Measurements from ENCODE around the gene LIPC. TPM values are rescaled to one million over a fixed set of nuclear protein-coding genes. Genes with fewer than 3 reads are reported as not detected.

The LIPC gene
- total and polyA plus RNA-seq, 2 experiments from 2014 or later, result not detected

- Mint-ChIP-seq H3K4me1 (peaks cover 9% of the 10 kb centered on the region), H3K27ac (no peak overlapping the region), H3K27me3 (ENCODE audit: insufficient read depth, low read depth, poor library complexity) (peaks cover 6% of the 10 kb centered on the region), H3K36me3 (ENCODE audit: low read depth) (0 out of 3 replicates have a peak, but pooled peaks cover 3% of the 10 kb centered on the region), H3K9me3 (peaks cover 9% of the 10 kb centered on the region), H3K4me3 (no peak overlapping the region)
- TF ChIP-seq ZNF114 (CRISPR knock-in tag; IDR thresholded peaks at IDR 0.05) (no peak), CTCF (conservative IDR thresholded peaks at IDR 0.05; ENCODE audit: low read depth in 2 of 2) (no peak), ZNF331 (CRISPR knock-in tag; IDR thresholded peaks at IDR 0.05; ENCODE audit: low read depth) (no peak), NANOG (IDR thresholded peaks at IDR 0.05; ENCODE audit: borderline replicate concordance) (no peak)
- TF ChIP-seq, protein P1, sequence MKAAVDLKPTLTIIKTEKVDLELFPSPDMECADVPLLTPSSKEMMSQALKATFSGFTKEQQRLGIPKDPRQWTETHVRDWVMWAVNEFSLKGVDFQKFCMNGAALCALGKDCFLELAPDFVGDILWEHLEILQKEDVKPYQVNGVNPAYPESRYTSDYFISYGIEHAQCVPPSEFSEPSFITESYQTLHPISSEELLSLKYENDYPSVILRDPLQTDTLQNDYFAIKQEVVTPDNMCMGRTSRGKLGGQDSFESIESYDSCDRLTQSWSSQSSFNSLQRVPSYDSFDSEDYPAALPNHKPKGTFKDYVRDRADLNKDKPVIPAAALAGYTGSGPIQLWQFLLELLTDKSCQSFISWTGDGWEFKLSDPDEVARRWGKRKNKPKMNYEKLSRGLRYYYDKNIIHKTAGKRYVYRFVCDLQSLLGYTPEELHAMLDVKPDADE (IDR thresholded peaks at IDR 0.05), result no peak
- Histone ChIP-seq H3K9me2 (ENCODE audit: insufficient read depth) (no peaks in the 10 kb centered on the region; the same call in 1 of the 2 replicates), H3K36me3 (ENCODE audit: insufficient read depth) (no peaks in the 10 kb centered on the region), H3F3A (replicated peaks; ENCODE audit: low read depth) (no peaks in the 10 kb centered on the region), H4K20me1 (replicated peaks; ENCODE audit: insufficient read depth) (no peaks in the 10 kb centered on the region), H2AFZ (peak overlapping the region; percentile 86), H3K27ac (ENCODE audit: low read depth) (no peak overlapping the region), H3K4me2 (no peak overlapping the region), H3K79me2 (replicated peaks; ENCODE audit: insufficient read depth) (no peaks in the 10 kb centered on the region), H3K4me3 (no peak overlapping the region), H3K4me1 (ENCODE audit: insufficient read depth) (no peaks in the 10 kb centered on the region), H3K27me3 (ENCODE audit: insufficient read depth) (no peaks in the 10 kb centered on the region)
- ATAC-seq, result no peak
- DNase-seq (ENCODE audit: low spot score), result no peak
Observed at GRCh38 chr15:58492661-58493397, 61.0 kb downstream of the LIPC start.

GRCh38 chr15:58494567-58494966, 62.8 kb downstream of the LIPC start:
- ATAC-seq (no peak), DNase-seq (ENCODE audit: low spot score) (no peak)
- H3K27ac ChIP-seq (ENCODE audit: low read depth), result no peak overlapping the region
- H3F3A ChIP-seq (replicated peaks; ENCODE audit: low read depth), result no peaks in the 10 kb centered on the region
- H3K4me1 ChIP-seq (ENCODE audit: insufficient read depth), result no peaks in the 10 kb centered on the region
- Mint-ChIP-seq H3K4me3 (no peak overlapping the region), H3K4me1 (peaks cover 9% of the 10 kb centered on the region), H3K9me3 (peaks cover 5% of the 10 kb centered on the region; the same call in 2 of the 3 replicates), H3K27me3 (ENCODE audit: insufficient read depth, low read depth, poor library complexity) (peaks cover 6% of the 10 kb centered on the region), H3K27ac (no peak overlapping the region), H3K36me3 (ENCODE audit: low read depth) (no peaks in the 10 kb centered on the region)
- no peak overlapping the region for H2AFZ ChIP-seq
- no peaks in the 10 kb centered on the region for H4K20me1 ChIP-seq (replicated peaks; ENCODE audit: insufficient read depth)
- H3K4me3 ChIP-seq, result no peak overlapping the region
- no peaks in the 10 kb centered on the region for H3K36me3 ChIP-seq (ENCODE audit: insufficient read depth)
- no peaks in the 10 kb centered on the region for H3K27me3 ChIP-seq (ENCODE audit: insufficient read depth)
- H3K79me2 ChIP-seq (replicated peaks; ENCODE audit: insufficient read depth), result no peaks in the 10 kb centered on the region
- H3K4me2 ChIP-seq, result no peak overlapping the region
- H3K9me2 ChIP-seq (ENCODE audit: insufficient read depth), result no peaks in the 10 kb centered on the region
- TF ChIP-seq, protein P2, sequence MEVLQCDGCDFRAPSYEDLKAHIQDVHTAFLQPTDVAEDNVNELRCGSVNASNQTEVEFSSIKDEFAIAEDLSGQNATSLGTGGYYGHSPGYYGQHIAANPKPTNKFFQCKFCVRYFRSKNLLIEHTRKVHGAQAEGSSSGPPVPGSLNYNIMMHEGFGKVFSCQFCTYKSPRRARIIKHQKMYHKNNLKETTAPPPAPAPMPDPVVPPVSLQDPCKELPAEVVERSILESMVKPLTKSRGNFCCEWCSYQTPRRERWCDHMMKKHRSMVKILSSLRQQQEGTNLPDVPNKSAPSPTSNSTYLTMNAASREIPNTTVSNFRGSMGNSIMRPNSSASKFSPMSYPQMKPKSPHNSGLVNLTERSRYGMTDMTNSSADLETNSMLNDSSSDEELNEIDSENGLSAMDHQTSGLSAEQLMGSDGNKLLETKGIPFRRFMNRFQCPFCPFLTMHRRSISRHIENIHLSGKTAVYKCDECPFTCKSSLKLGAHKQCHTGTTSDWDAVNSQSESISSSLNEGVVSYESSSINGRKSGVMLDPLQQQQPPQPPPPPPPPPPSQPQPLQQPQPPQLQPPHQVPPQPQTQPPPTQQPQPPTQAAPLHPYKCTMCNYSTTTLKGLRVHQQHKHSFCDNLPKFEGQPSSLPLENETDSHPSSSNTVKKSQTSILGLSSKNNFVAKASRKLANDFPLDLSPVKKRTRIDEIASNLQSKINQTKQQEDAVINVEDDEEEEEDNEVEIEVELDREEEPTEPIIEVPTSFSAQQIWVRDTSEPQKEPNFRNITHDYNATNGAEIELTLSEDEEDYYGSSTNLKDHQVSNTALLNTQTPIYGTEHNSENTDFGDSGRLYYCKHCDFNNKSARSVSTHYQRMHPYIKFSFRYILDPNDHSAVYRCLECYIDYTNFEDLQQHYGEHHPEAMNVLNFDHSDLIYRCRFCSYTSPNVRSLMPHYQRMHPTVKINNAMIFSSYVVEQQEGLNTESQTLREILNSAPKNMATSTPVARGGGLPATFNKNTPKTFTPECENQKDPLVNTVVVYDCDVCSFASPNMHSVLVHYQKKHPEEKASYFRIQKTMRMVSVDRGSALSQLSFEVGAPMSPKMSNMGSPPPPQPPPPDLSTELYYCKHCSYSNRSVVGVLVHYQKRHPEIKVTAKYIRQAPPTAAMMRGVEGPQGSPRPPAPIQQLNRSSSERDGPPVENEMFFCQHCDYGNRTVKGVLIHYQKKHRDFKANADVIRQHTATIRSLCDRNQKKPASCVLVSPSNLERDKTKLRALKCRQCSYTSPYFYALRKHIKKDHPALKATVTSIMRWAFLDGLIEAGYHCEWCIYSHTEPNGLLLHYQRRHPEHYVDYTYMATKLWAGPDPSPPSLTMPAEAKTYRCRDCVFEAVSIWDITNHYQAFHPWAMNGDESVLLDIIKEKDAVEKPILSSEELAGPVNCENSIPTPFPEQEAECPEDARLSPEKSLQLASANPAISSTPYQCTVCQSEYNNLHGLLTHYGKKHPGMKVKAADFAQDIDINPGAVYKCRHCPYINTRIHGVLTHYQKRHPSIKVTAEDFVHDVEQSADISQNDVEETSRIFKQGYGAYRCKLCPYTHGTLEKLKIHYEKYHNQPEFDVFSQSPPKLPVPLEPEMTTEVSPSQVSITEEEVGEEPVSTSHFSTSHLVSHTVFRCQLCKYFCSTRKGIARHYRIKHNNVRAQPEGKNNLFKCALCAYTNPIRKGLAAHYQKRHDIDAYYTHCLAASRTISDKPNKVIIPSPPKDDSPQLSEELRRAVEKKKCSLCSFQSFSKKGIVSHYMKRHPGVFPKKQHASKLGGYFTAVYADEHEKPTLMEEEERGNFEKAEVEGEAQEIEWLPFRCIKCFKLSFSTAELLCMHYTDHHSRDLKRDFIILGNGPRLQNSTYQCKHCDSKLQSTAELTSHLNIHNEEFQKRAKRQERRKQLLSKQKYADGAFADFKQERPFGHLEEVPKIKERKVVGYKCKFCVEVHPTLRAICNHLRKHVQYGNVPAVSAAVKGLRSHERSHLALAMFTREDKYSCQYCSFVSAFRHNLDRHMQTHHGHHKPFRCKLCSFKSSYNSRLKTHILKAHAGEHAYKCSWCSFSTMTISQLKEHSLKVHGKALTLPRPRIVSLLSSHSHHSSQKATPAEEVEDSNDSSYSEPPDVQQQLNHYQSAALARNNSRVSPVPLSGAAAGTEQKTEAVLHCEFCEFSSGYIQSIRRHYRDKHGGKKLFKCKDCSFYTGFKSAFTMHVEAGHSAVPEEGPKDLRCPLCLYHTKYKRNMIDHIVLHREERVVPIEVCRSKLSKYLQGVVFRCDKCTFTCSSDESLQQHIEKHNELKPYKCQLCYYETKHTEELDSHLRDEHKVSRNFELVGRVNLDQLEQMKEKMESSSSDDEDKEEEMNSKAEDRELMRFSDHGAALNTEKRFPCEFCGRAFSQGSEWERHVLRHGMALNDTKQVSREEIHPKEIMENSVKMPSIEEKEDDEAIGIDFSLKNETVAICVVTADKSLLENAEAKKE (CRISPR knock-in tag; IDR thresholded peaks at IDR 0.05), result no peak
- TF ChIP-seq, protein P3, sequence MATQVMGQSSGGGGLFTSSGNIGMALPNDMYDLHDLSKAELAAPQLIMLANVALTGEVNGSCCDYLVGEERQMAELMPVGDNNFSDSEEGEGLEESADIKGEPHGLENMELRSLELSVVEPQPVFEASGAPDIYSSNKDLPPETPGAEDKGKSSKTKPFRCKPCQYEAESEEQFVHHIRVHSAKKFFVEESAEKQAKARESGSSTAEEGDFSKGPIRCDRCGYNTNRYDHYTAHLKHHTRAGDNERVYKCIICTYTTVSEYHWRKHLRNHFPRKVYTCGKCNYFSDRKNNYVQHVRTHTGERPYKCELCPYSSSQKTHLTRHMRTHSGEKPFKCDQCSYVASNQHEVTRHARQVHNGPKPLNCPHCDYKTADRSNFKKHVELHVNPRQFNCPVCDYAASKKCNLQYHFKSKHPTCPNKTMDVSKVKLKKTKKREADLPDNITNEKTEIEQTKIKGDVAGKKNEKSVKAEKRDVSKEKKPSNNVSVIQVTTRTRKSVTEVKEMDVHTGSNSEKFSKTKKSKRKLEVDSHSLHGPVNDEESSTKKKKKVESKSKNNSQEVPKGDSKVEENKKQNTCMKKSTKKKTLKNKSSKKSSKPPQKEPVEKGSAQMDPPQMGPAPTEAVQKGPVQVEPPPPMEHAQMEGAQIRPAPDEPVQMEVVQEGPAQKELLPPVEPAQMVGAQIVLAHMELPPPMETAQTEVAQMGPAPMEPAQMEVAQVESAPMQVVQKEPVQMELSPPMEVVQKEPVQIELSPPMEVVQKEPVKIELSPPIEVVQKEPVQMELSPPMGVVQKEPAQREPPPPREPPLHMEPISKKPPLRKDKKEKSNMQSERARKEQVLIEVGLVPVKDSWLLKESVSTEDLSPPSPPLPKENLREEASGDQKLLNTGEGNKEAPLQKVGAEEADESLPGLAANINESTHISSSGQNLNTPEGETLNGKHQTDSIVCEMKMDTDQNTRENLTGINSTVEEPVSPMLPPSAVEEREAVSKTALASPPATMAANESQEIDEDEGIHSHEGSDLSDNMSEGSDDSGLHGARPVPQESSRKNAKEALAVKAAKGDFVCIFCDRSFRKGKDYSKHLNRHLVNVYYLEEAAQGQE (IDR thresholded peaks at IDR 0.05; ENCODE audit: unreplicated experiment), result no peak
- TF ChIP-seq POLR2AphosphoS5 (IDR thresholded peaks at IDR 0.05; ENCODE audit: low read depth), result no peak
